Measurements from ENCODE around the gene ALK.

Gene ALK

DNA sequence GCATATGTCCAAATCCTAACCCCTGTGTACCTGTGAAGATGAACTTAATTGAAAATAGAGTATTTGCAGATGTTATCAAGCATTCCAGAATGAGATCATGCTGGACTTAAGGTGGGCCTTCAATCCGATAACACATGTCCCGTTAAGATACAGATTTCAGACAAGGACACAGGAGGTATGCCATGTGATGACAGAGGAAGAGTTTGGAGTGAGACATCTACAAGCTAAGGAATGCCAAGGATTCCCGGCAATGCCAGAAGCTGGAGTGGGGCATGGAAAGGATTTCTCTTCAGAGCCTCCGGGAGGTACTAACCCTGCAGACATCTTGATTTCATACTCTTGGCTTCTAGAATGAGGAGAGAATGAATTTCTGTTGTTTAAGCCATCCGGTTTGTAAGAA lies 231.7 kb downstream of the ALK start:
- H4K91ac ChIP-seq (ENCODE audit: low read depth, low read length, poor library complexity), result no peak overlapping the region
- no peak overlapping the region for H3K23ac ChIP-seq (ENCODE audit: low read depth, low read length, poor library complexity)
- WGBS, 2 donors (ENCODE audit: extremely low coverage in 2 of 2, insufficient read length in 2 of 2, insufficient replicate concordance in 1 of 2), result no CpG with 5 or more reads among the region's 5 CpGs

DNA sequence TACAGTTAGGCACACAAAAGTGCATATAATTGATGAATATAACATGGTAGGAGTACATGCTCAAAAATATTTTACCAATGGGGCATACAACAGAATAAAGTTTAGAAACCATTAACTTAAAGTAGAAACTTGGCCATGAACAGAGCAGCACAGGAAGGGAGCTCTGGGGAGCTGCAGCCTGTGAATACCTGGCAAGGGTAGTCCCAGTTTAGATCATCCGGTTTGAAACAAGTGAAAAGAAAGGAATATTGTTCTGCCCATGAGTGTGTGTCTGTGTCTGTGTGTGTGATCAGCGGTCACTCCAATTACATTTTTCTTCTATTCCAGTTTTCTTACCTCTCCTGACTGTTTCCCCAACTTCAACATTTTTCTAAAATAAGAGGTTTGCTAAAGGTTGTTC lies 233.0 kb downstream of the ALK start:
- Histone ChIP-seq H3K36me3 (replicated peaks in 1 of 2; ENCODE audit: control insufficient read depth in 2 of 2, insufficient read depth in 2 of 2, low read length in 2 of 2) (peaks cover 0 to 18% of the 10 kb centered on the region in 2 donors), H3K23ac (ENCODE audit: low read depth, low read length, poor library complexity) (no peak overlapping the region), H2BK5ac (ENCODE audit: low read length) (no peak overlapping the region), H3K27me3 (ENCODE audit: control insufficient read depth in 3 of 3, insufficient read depth in 3 of 3, low read depth in 1 of 3, low read length in 3 of 3) (no peaks in the 10 kb centered on the region), H2BK120ac (ENCODE audit: low read depth, low read length) (no peak overlapping the region), H3K14ac (ENCODE audit: low read length) (no peak overlapping the region), H3K18ac (ENCODE audit: low read length) (no peak overlapping the region), H2AK5ac (ENCODE audit: low read depth, low read length) (no peak overlapping the region), H3K4me2 (ENCODE audit: insufficient read depth, low read length, poor library complexity, severe bottlenecking) (no peak overlapping the region), H4K91ac (ENCODE audit: low read depth, low read length, poor library complexity) (no peak overlapping the region), H2BK12ac (ENCODE audit: low read length) (no peak overlapping the region), H3K9ac (ENCODE audit: low read depth, low read length, poor library complexity) (no peak overlapping the region), H2BK15ac (ENCODE audit: low read length) (no peak overlapping the region), H3K4ac (ENCODE audit: low read length) (no peak overlapping the region), H3K4me1 (ENCODE audit: control insufficient read depth in 2 of 2, insufficient read depth in 1 of 2, low read depth in 1 of 2, low read length in 2 of 2) (no peaks in the 10 kb centered on the region), H4K8ac (ENCODE audit: low read depth, low read length) (no peak overlapping the region), H3K9me3 (replicated peaks in 1 of 2; ENCODE audit: control insufficient read depth in 2 of 2, insufficient read depth in 1 of 2, low read depth in 1 of 2, low read length in 2 of 2) (peaks cover 3 to 23% of the 10 kb centered on the region in 2 donors), H3K27ac (replicated peaks; ENCODE audit: low read length) (no peak overlapping the region), H3K79me1 (ENCODE audit: low read depth, low read length) (no peaks in the 10 kb centered on the region), H3K4me3 (ENCODE audit: low read length in 2 of 2) (no peak overlapping the region), H2AFZ (ENCODE audit: low read length) (no peak overlapping the region)
- WGBS, 2 donors (ENCODE audit: extremely low coverage in 2 of 2, insufficient read length in 2 of 2, insufficient replicate concordance in 1 of 2), result no CpG with 5 or more reads among the region's 2 CpGs
- DNase-seq (ENCODE audit: low spot score), result no peak

More for the DNA sequence above, 231.7 kb downstream of the ALK start:
- Histone ChIP-seq H3K14ac (ENCODE audit: low read length) (no peak overlapping the region), H3K27me3 (ENCODE audit: control insufficient read depth in 3 of 3, insufficient read depth in 3 of 3, low read depth in 1 of 3, low read length in 3 of 3) (no peaks in the 10 kb centered on the region), H3K36me3 (replicated peaks in 1 of 2; ENCODE audit: control insufficient read depth in 2 of 2, insufficient read depth in 2 of 2, low read length in 2 of 2) (peaks cover 0 to 22% of the 10 kb centered on the region in 2 donors), H4K8ac (ENCODE audit: low read depth, low read length) (no peak overlapping the region), H2BK120ac (ENCODE audit: low read depth, low read length) (no peak overlapping the region), H3K4me2 (ENCODE audit: insufficient read depth, low read length, poor library complexity, severe bottlenecking) (no peak overlapping the region), H3K4me3 (ENCODE audit: low read length in 2 of 2) (no peak overlapping the region), H3K79me1 (ENCODE audit: low read depth, low read length) (no peaks in the 10 kb centered on the region), H2BK15ac (ENCODE audit: low read length) (no peak overlapping the region), H3K9me3 (replicated peaks in 1 of 2; ENCODE audit: control insufficient read depth in 2 of 2, insufficient read depth in 1 of 2, low read depth in 1 of 2, low read length in 2 of 2) (peaks cover 3 to 24% of the 10 kb centered on the region in 2 donors), H2AFZ (ENCODE audit: low read length) (no peak overlapping the region), H2BK12ac (ENCODE audit: low read length) (no peak overlapping the region), H3K4ac (ENCODE audit: low read length) (no peak overlapping the region), H2BK5ac (ENCODE audit: low read length) (no peak overlapping the region), H2AK5ac (ENCODE audit: low read depth, low read length) (no peak overlapping the region), H3K18ac (ENCODE audit: low read length) (no peak overlapping the region), H3K4me1 (ENCODE audit: control insufficient read depth in 2 of 2, insufficient read depth in 1 of 2, low read depth in 1 of 2, low read length in 2 of 2) (no peaks in the 10 kb centered on the region), H3K9ac (ENCODE audit: low read depth, low read length, poor library complexity) (no peak overlapping the region), H3K27ac (replicated peaks; ENCODE audit: low read length) (no peak overlapping the region)
- no peak for DNase-seq (ENCODE audit: low spot score)

- H2BK120ac ChIP-seq (ENCODE audit: low read depth, low read length), result no peak overlapping the region
- H2AFZ ChIP-seq (ENCODE audit: low read length), result no peak overlapping the region
- no peak overlapping the region for H3K14ac ChIP-seq (ENCODE audit: low read length)
- H2BK5ac ChIP-seq (ENCODE audit: low read length), result no peak overlapping the region
- no peak overlapping the region for H3K4me2 ChIP-seq (ENCODE audit: insufficient read depth, low read length, poor library complexity, severe bottlenecking)
- peaks cover 0 to 7% of the 10 kb centered on the region in 2 donors for H3K36me3 ChIP-seq (replicated peaks in 1 of 2; ENCODE audit: control insufficient read depth in 2 of 2, insufficient read depth in 2 of 2, low read length in 2 of 2)
- peaks cover 0 to 10% of the 10 kb centered on the region in 2 donors for H3K9me3 ChIP-seq (replicated peaks in 1 of 2; ENCODE audit: control insufficient read depth in 2 of 2, insufficient read depth in 1 of 2, low read depth in 1 of 2, low read length in 2 of 2)
- no peak overlapping the region for H3K4ac ChIP-seq (ENCODE audit: low read length)
- H3K9ac ChIP-seq (ENCODE audit: low read depth, low read length, poor library complexity), result no peak overlapping the region
- no peak overlapping the region for H2AK5ac ChIP-seq (ENCODE audit: low read depth, low read length)
- no peak overlapping the region for H4K91ac ChIP-seq (ENCODE audit: low read depth, low read length, poor library complexity)
- no peak overlapping the region for H3K4me3 ChIP-seq (ENCODE audit: low read length in 2 of 2)
- no peak overlapping the region for H2BK15ac ChIP-seq (ENCODE audit: low read length)
- DNase-seq (ENCODE audit: low spot score), result no peak
- no CpG with 5 or more reads among the region's 2 CpGs for WGBS, 2 donors (ENCODE audit: extremely low coverage in 2 of 2, insufficient read length in 2 of 2, insufficient replicate concordance in 1 of 2)
- H3K27ac ChIP-seq (replicated peaks; ENCODE audit: low read length), result no peak overlapping the region
- no peak overlapping the region for H3K18ac ChIP-seq (ENCODE audit: low read length)
- no peak overlapping the region for H4K8ac ChIP-seq (ENCODE audit: low read depth, low read length)
- H3K27me3 ChIP-seq (ENCODE audit: control insufficient read depth in 3 of 3, insufficient read depth in 3 of 3, low read depth in 1 of 3, low read length in 3 of 3), result no peaks in the 10 kb centered on the region
- H3K23ac ChIP-seq (ENCODE audit: low read depth, low read length, poor library complexity), result no peak overlapping the region
- H3K79me1 ChIP-seq (ENCODE audit: low read depth, low read length), result no peaks in the 10 kb centered on the region
- H2BK12ac ChIP-seq (ENCODE audit: low read length), result no peak overlapping the region
- H3K4me1 ChIP-seq (ENCODE audit: control insufficient read depth in 2 of 2, insufficient read depth in 1 of 2, low read depth in 1 of 2, low read length in 2 of 2), result no peaks in the 10 kb centered on the region
These were observed 234.3 kb downstream of the ALK start for GRCh38 chr2:29687121-29687520.

GRCh38 chr2:29676886-29677453 lies 244.4 kb downstream of the ALK start:
- Histone ChIP-seq H3K27ac (replicated peaks; ENCODE audit: low read length) (no peak overlapping the region), H2AK5ac (ENCODE audit: low read depth, low read length) (no peak overlapping the region), H3K14ac (ENCODE audit: low read length) (no peak overlapping the region), H2BK5ac (ENCODE audit: low read length) (no peak overlapping the region), H3K23ac (ENCODE audit: low read depth, low read length, poor library complexity) (no peak overlapping the region), H2BK12ac (ENCODE audit: low read length) (no peak overlapping the region), H4K8ac (ENCODE audit: low read depth, low read length) (no peak overlapping the region), H3K79me1 (ENCODE audit: low read depth, low read length) (no peaks in the 10 kb centered on the region), H3K4ac (ENCODE audit: low read length) (no peak overlapping the region), H2AFZ (ENCODE audit: low read length) (no peak overlapping the region), H3K36me3 (replicated peaks in 1 of 2; ENCODE audit: control insufficient read depth in 2 of 2, insufficient read depth in 2 of 2, low read length in 2 of 2) (no peaks in the 10 kb centered on the region), H3K18ac (ENCODE audit: low read length) (no peak overlapping the region), H3K9ac (ENCODE audit: low read depth, low read length, poor library complexity) (no peak overlapping the region), H3K4me1 (ENCODE audit: control insufficient read depth in 2 of 2, insufficient read depth in 1 of 2, low read depth in 1 of 2, low read length in 2 of 2) (no peaks in the 10 kb centered on the region), H2BK15ac (ENCODE audit: low read length) (no peak overlapping the region), H3K4me3 (ENCODE audit: low read length in 2 of 2) (no peak overlapping the region), H3K9me3 (replicated peaks in 1 of 2; ENCODE audit: control insufficient read depth in 2 of 2, insufficient read depth in 1 of 2, low read depth in 1 of 2, low read length in 2 of 2) (peaks cover 0 to 9% of the 10 kb centered on the region in 2 donors), H4K91ac (ENCODE audit: low read depth, low read length, poor library complexity) (no peak overlapping the region), H2BK120ac (ENCODE audit: low read depth, low read length) (no peak overlapping the region), H3K4me2 (ENCODE audit: insufficient read depth, low read length, poor library complexity, severe bottlenecking) (no peak overlapping the region), H3K27me3 (ENCODE audit: control insufficient read depth in 3 of 3, insufficient read depth in 3 of 3, low read depth in 1 of 3, low read length in 3 of 3) (no peaks in the 10 kb centered on the region)
- DNase-seq (ENCODE audit: low spot score), result no peak

Measured in neuronal stem cell (in vitro differentiated cells).